GM23248 (cell line): Measurements from ENCODE around the gene TNFRSF4.
"Not testable (repeated sequence)": the region's sequence is repeated elsewhere in the genome, so short reads cannot be mapped to it uniquely, and the experiment has no call there.

Source experiments
- EZH2 ChIP-seq: fragments of 200-600 bp; sonication (generic); IDR thresholded peaks from 2 replicates; pipeline ENCODE4 v1.6.1; 2018; ENCODE audit warnings: antibody characterized with exemption, mild to moderate bottlenecking; ENCODE audit not compliant: insufficient read depth, poor library complexity, severe bottlenecking
- EZH2phosphoT487 ChIP-seq: fragments of 200-600 bp; sonication (generic); IDR thresholded peaks from 2 replicates; pipeline ENCODE4 v1.6.1; 2018; ENCODE audit warnings: antibody characterized with exemption, moderate library complexity, mild to moderate bottlenecking, low read depth; ENCODE audit not compliant: insufficient read depth

- TF ChIP-seq EZH2, EZH2phosphoT487: not testable (repeated sequence)
Observed at GRCh38 chr1:1176063-1176761, 37.7 kb downstream of the TNFRSF4 start.
